ENCODE data around the gene P2RY13. TPM values are rescaled to one million over a fixed set of nuclear protein-coding genes. Genes with fewer than 3 reads are reported as not detected.
A peak's percentile ranks its signal among the peaks of the same experiment; 100 is the strongest.

P2RY13 gene
- total and polyA plus RNA-seq, 2 donors (not counting 1 experiment from before 2014, with no cell fraction given), result 0.92 to 1.0 TPM

DNA sequence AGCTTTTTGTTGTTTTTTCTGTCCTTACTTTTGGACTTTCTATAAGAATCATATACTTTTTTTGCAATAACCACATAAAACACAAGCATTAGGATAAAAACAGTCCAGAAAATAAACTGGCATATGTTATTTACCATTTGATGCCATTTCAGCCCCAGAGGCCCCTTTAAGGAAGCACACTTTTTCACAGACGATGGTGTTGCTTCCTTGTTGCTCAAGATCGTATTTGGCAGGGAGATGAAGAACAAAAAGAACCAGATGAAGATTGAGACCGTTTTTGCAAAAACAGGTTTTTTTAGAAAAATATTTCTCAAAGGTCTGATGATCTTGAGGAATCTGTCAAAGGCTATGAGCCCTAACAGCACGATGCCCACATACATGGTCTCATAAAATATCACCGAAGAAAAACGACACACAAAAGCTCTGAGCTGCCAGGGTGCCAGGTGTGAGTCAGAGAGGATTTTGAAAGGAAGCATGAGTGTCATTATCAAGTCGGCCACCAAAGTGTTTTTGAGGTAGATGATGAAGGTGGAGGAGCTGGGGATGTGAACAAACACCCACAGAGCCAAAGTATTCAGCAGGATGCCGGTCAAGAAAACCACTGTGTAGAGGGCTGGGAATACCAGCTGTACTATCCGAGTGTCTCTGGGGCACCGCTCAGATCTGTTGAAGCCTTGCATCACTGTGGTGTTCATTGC is 902 bp downstream of the P2RY13 start:
- POLR2A ChIA-PET, result no interaction called here
- intact Hi-C loops (cut with micrococcal nuclease), result loop anchor here (2.0 to 5.0 kb wide), 3 partner anchors 24 to 54 kb away; partner anchors contain the start of gene P2RY14
- H3K4me2 ChIP-seq (replicated peaks; ENCODE audit: low read depth, low read length, poor library complexity, severe bottlenecking), result peak overlapping the region; percentile 50
- peak overlapping the region; percentile 75 for H3K27ac Mint-ChIP-seq
- no peaks in the 10 kb centered on the region for H3K9me3 ChIP-seq (ENCODE audit: control extremely low read depth in 1 of 3, control insufficient read depth in 2 of 3, insufficient read depth in 1 of 3, low read length in 2 of 3)
- H3K4me3 Mint-ChIP-seq, result peak overlapping the region; percentile 86
- no peaks in the 10 kb centered on the region for H4K20me1 ChIP-seq (ENCODE audit: control insufficient read depth, insufficient read depth, low read length, poor library complexity, severe bottlenecking)
- WGBS (ENCODE audit: insufficient coverage), result 26% methylated on average over 4 of the region's 10 CpGs
- DNase-seq, result peak; percentile 25
- peak overlapping the region; percentile 1 to 82 (median 9) for H3K4me3 ChIP-seq (ENCODE audit: control extremely low read depth in 1 of 5, extremely low read depth in 1 of 5, insufficient read depth in 1 of 5, low read depth in 2 of 5, low read length in 4 of 5)
- peak overlapping the region; percentile 41 for H3K9ac ChIP-seq (ENCODE audit: low read length)
- no peaks in the 10 kb centered on the region for H3K79me2 ChIP-seq (ENCODE audit: control insufficient read depth, insufficient read depth, low read length)
- peak overlapping the region; percentile 73 for H2AFZ ChIP-seq (ENCODE audit: insufficient read depth, low read depth, low read length, poor library complexity, severe bottlenecking)
- H3K9me3 Mint-ChIP-seq (ENCODE audit: insufficient read depth), result no peaks in the 10 kb centered on the region
- no peaks in the 10 kb centered on the region for H3K27me3 ChIP-seq (replicated peaks in 1 of 4; ENCODE audit: control extremely low read depth in 1 of 4, control insufficient read depth in 3 of 4, insufficient read depth in 4 of 4, low read length in 3 of 4)
- no peaks in the 10 kb centered on the region for H3K36me3 ChIP-seq (replicated peaks in 1 of 2; ENCODE audit: control extremely low read depth in 1 of 2, control insufficient read depth in 1 of 2, extremely low read depth in 1 of 2, insufficient read depth in 2 of 2, low read length in 1 of 2)
- H3K27me3 Mint-ChIP-seq, result no peaks in the 10 kb centered on the region
- ATAC-seq (ENCODE audit: low read depth), result peak; percentile 80
- no peak for TF ChIP-seq EZH2 (IDR thresholded peaks at IDR 0.05; ENCODE audit: borderline replicate concordance, insufficient read depth, low read depth, low read length, poor library complexity, severe bottlenecking)
- TF ChIP-seq, protein P1, sequence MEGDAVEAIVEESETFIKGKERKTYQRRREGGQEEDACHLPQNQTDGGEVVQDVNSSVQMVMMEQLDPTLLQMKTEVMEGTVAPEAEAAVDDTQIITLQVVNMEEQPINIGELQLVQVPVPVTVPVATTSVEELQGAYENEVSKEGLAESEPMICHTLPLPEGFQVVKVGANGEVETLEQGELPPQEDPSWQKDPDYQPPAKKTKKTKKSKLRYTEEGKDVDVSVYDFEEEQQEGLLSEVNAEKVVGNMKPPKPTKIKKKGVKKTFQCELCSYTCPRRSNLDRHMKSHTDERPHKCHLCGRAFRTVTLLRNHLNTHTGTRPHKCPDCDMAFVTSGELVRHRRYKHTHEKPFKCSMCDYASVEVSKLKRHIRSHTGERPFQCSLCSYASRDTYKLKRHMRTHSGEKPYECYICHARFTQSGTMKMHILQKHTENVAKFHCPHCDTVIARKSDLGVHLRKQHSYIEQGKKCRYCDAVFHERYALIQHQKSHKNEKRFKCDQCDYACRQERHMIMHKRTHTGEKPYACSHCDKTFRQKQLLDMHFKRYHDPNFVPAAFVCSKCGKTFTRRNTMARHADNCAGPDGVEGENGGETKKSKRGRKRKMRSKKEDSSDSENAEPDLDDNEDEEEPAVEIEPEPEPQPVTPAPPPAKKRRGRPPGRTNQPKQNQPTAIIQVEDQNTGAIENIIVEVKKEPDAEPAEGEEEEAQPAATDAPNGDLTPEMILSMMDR (IDR thresholded peaks at IDR 0.05), result no peak
- peak overlapping the region in 1 of 2 donors; percentile 9 for H3K27ac ChIP-seq (ENCODE audit: low read length in 2 of 2)
- CTCF ChIA-PET, result interaction anchor here (0.5 to 4.7 kb wide), 19 partner anchors 10 to 790 kb away, joined by 3 to 26 read pairs (median 4); partner anchors contain the start of gene P2RY12
- peaks cover 26% of the 10 kb centered on the region for H3K4me1 Mint-ChIP-seq
- H3K4me1 ChIP-seq (ENCODE audit: control insufficient read depth in 2 of 2, insufficient read depth in 2 of 2, low read length in 2 of 2), result peaks cover 7 to 8% of the 10 kb centered on the region in 2 donors

Measured in B cell (primary cell).